ENCODE results near the gene PPIF. TPM values are rescaled to one million over a fixed set of nuclear protein-coding genes. Genes with fewer than 3 reads are reported as not detected.

The PPIF gene
- total and polyA plus RNA-seq, 2 donors = 17.4 to 39.4 TPM

DNA sequence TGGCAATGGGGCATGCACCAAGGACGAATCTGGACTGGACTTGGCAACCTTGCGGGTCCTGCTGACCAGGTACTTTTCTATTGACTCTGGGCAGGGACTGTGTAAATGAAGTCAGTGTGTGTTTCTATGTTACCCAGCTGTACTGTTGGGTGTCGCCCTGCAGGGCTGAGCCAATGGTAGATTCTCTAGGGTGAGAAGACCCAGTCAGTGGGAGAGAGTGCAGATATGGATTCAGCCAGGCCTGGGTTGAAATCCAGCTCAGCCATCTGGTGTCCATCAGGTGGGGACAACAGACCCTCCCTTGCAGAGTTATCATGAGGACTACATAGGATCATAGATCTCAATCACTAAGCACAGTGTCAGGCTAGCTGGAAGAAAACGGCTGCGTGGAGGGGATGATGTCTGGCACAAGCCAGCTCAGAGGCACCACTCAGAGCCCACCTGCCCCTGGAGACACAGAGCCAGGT is 4.9 kb upstream of the PPIF start:
- WGBS = 85% methylated on average over 5 of the region's 5 CpGs
- Histone ChIP-seq H3K4me3 (ENCODE audit: low read depth, low read length) (no peak overlapping the region), H3K36me3 (ENCODE audit: insufficient read depth) (no peaks in the 10 kb centered on the region), H3K4me1 (ENCODE audit: insufficient read depth) (no peaks in the 10 kb centered on the region), H3K27ac (ENCODE audit: low read depth) (no peak overlapping the region)
- DNase-seq (ENCODE audit: extremely low spot score) = no peak

DNA sequence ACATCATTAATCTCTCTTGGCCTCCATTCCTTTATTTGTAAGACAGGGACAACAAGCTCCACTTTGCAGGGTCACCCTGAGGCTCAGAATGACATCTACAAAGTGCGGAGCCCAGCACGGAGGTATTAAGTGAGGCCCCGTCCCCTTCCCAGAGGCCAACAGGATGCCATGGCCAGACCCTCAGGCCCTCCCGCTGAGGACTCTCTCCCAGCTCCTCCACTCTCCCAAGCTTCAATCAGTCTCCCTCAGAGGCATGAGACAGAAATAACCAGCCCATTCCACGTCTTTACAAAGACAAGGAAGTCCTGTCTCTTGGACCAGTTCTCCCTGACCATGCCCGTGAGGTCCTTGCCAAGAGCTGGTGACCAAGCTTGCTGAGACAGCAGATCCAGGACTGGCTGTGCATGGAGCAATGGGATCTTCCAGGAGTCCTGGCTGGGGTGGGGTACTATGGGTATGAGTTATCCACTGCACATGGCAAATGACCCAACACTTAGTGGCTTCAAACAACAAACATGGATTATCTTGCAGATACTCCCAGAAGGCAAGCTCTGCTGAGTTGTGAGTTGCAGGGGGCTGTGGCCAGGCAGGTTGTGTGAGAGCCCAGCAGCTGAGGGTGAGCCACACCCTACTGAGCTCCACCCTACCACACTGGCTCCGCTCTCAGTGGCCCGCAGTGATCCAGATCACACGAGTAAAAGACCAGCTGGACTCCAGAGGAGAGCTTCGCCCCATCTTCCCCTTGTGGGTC is 4.3 kb upstream of the PPIF start:
- no peak for DNase-seq (ENCODE audit: extremely low spot score)
- WGBS = 81% methylated on average over 10 of the region's 10 CpGs
- Histone ChIP-seq H3K36me3 (ENCODE audit: insufficient read depth) (no peaks in the 10 kb centered on the region), H3K4me3 (ENCODE audit: low read depth, low read length) (no peak overlapping the region), H3K27ac (ENCODE audit: low read depth) (no peak overlapping the region), H3K4me1 (ENCODE audit: insufficient read depth) (no peaks in the 10 kb centered on the region)

DNA sequence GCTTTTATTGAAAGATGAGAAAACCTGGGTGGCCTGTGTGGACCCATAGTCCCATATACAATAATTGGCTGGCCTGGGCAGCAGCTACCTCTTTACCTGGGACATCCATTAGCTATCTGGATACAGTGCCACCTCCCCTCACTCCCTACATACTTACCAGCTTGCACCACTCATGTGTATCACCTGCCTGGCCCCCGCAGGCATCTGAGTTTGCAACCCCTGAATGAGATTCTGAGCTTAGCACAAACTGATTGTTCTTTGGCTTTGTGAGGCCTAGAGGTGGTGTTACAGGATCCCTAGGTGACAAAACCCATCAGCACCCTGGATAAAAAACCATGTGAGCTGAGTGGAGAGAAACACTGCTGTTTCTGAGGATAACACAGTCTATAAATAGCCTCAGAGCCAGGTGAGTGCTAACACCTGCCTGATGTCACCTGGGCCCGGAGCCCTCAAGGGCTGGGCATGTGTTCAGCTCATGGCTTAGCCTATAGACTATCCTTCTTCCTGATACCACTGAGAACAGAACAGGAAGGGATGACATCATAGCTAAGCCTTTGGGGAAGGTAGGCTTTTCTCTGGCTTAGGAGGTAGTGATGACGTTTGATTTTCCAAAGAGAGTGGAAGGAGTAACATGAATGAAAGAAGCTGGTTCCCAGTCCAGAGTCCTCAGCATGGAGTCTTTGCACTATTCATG is 2.6 kb upstream of the PPIF start:
- Histone ChIP-seq H3K4me3 (ENCODE audit: low read depth, low read length) (no peak overlapping the region), H3K4me1 (ENCODE audit: insufficient read depth) (peaks cover 4% of the 10 kb centered on the region), H3K27ac (ENCODE audit: low read depth) (no peak overlapping the region), H3K36me3 (ENCODE audit: insufficient read depth) (no peaks in the 10 kb centered on the region)
- DNase-seq (ENCODE audit: extremely low spot score) = no peak
- 91% methylated on average over 3 of the region's 3 CpGs for WGBS

DNA sequence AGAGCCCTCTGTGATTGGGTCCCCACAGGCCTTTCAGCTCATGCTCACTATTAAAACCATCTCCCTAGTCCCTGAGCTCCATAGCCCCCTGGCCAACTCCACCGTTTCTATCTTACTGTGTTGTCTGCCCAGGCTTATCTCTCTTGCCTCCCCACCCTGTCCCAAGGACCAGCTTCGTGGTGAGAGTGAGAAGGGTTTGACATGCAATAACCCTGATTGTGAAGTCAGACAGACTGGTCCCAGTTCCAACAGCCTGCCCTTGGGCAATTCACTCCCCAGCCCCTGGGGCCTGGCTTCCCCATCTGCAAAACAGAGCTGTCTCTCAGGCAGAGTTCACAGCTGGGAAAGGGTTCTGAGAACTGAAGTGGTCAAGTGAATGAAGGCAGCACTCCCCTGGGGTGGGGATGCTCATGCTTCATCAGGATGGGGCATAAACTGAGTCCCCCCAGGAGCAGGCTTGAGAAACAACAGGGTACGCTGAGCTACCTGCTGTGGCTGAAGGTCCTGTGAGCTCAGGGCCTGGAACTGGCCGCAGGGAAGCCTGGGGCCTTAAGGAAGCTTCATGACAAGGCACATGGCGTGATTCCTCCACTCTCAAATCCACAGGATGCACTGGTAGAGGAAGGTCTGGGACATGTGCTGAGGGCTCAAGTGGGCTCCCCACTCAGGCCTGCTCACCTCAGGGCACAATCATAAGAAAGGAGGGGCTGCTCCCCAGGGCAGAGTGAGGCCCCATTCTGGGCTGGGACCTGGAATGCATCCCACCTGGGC is 1.8 kb upstream of the PPIF start:
- peaks cover 4% of the 10 kb centered on the region for H3K4me1 ChIP-seq (ENCODE audit: insufficient read depth)
- H3K4me3 ChIP-seq (ENCODE audit: low read depth, low read length) = no peak overlapping the region
- no peaks in the 10 kb centered on the region for H3K36me3 ChIP-seq (ENCODE audit: insufficient read depth)
- WGBS = 80% methylated on average over 5 of the region's 5 CpGs
- H3K27ac ChIP-seq (ENCODE audit: low read depth) = no peak overlapping the region
- no peak for DNase-seq (ENCODE audit: extremely low spot score)

DNA sequence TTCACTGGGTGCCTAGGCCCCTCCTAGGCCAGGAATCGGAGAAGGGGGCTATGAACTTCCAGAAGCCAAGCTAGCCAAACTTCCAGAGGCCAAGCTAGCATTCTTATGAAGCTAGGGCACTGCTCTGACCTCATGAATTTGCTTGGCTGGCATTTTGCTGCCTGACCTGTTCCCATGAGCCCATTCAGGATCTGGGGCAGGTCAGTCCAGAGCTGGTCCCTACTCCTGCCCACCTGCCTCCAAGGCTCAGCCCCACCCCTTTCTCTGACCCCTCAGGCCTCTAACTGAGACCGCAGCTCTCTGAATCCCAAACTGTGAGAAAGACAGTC is 1.3 kb upstream of the PPIF start:
- Histone ChIP-seq H3K4me1 (ENCODE audit: insufficient read depth) (peaks cover 4% of the 10 kb centered on the region), H3K27ac (ENCODE audit: low read depth) (no peak overlapping the region), H3K4me3 (ENCODE audit: low read depth, low read length) (no peak overlapping the region), H3K36me3 (ENCODE audit: insufficient read depth) (no peaks in the 10 kb centered on the region)
- whole genome bisulfite sequencing = 91% methylated on average over 2 of the region's 2 CpGs
- DNase-seq (ENCODE audit: extremely low spot score) = no peak

DNA sequence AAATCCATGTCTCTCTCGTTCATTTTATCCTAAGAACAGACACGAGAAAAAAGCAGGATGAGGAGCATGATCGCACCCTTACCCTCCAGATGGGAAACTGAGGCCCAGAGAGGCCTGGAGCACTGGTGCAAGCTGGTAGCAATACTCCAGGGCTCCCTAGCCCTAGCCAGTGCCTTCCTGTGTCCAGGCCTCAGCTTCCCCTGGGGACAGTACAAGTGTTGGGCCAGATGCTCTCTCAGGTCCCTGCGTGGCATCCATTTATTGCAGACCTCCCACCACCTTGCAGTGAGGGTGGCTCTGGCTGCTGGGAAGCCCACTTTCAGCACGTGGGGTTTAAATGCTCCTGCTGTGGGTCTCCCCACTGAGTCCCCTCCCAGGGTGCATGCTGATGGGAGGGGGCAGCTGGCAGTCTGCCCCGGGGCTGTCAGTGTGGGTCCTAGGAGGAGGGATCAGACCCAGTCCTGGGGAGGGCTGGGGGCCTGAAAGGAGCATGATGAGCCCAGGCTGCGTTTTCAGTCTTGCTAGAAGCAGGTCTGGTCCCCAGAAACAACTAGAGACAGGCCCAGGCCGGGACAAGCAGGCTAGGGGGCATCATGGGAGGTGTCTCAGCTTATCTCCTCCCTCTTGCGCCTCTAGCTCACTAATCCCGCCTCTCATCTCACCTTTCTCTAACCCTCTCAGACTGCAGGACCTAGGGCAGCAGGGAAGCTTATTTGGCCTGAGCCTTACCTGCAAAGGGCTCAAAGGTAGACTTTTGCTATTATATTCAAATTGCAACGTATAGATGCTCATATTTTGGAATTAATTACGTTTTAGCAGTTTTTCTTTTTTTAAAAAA is 662 bp upstream of the PPIF start:
- Histone ChIP-seq H3K4me3 (ENCODE audit: low read depth, low read length) (no peak overlapping the region), H3K27ac (ENCODE audit: low read depth) (no peak overlapping the region), H3K36me3 (ENCODE audit: insufficient read depth) (no peaks in the 10 kb centered on the region), H3K4me1 (ENCODE audit: insufficient read depth) (peaks cover 4% of the 10 kb centered on the region)
- no peak for DNase-seq (ENCODE audit: extremely low spot score)
- WGBS = 56% methylated on average over 12 of the region's 12 CpGs

DNA sequence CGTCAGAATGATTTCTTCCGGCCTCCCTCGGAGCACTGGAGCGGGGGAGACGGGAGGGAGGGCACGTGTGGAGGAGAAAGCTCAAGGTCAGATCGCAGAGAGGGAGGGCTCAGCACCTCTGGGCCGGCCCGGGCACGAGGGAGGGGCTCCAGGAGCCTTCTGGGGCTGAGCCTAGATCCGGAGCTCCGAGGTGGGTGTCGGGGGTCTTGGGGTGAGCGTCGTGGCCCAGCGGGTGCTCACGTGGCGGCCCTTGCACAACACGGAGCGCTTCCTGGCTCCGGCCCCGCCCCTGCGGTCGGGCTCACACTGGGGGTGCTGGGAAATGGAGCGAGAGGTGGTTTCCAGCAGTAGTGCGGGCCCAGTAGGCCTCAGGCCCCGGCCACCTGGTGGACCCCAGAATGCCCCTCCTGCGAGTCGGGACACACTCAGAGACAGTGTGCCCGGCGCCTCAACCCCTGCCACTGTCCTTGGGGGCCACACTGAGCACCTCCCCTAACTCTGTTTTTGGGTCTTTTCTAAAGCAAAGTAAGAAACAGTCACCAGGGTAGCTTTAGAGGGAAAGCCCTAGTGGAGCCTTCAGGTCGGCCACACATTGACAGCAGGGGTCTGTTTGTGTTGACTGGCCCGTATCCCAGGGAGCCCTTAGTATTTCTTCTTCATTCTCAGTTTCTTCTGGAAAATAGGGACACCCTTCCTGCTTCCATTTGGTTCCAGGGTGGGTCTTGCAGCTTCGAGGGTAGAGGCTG is 798 bp downstream of the PPIF start:
- WGBS = 6% methylated on average over 34 of the region's 34 CpGs
- no peak for DNase-seq (ENCODE audit: extremely low spot score)
- H3K4me1 ChIP-seq (ENCODE audit: insufficient read depth) = peaks cover 4% of the 10 kb centered on the region

DNA sequence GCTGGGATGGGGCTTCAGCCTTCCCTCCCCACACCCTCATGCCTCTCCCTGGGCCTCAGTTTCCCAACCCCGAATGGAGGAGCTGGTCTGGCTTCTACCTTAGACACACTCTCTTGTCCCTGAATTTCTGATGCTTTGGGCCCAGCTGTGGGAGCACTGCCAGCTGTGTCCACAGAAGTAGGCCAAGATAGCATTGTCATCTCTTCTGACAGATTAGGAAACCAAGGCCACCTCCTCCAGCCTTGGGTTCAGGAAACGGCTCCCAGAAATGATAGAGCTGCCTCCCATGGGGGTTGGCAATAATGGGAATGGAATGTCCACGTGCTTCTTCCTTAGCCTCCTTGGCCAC is 1.3 kb downstream of the PPIF start:
- no peak for DNase-seq (ENCODE audit: extremely low spot score)
- H3K27ac ChIP-seq (ENCODE audit: low read depth) = no peak overlapping the region
- 74% methylated on average over 3 of the region's 3 CpGs for WGBS
- peaks cover 4% of the 10 kb centered on the region for H3K4me1 ChIP-seq (ENCODE audit: insufficient read depth)
- peak overlapping the region; percentile 76 for H3K4me3 ChIP-seq (ENCODE audit: low read depth, low read length)
- no peaks in the 10 kb centered on the region for H3K36me3 ChIP-seq (ENCODE audit: insufficient read depth)

More for the DNA sequence above, 798 bp downstream of the PPIF start:
- Histone ChIP-seq H3K36me3 (ENCODE audit: insufficient read depth) (no peaks in the 10 kb centered on the region), H3K4me3 (ENCODE audit: low read depth, low read length) (peak overlapping the region; percentile 76), H3K27ac (ENCODE audit: low read depth) (peak overlapping the region; percentile 79)

DNA sequence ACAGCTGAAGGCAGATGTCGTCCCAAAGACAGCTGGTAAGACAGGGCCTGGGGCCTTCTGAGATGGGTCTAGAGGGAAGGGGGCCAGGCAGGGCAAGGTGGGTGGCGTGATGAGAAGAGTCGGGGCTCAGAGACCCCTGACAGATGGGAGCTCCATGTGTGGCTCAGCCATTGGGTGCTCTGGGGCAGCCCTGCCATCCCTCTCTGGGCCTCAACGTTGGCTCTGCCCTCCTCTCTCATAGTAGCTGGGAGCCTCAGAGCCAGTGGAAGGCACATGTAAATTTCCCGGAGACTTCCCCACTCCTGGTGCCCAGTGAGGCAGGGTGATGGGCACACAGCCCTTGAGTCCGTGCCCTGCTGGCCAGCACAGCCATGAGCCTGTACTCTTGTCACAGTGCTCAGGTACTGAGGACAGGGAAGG is 1.8 kb downstream of the PPIF start:
- Histone ChIP-seq H3K36me3 (ENCODE audit: insufficient read depth) (no peaks in the 10 kb centered on the region), H3K4me1 (ENCODE audit: insufficient read depth) (peaks cover 4% of the 10 kb centered on the region), H3K27ac (ENCODE audit: low read depth) (no peak overlapping the region), H3K4me3 (ENCODE audit: low read depth, low read length) (no peak overlapping the region)
- WGBS = 79% methylated on average over 6 of the region's 6 CpGs
- no peak for DNase-seq (ENCODE audit: extremely low spot score)

DNA sequence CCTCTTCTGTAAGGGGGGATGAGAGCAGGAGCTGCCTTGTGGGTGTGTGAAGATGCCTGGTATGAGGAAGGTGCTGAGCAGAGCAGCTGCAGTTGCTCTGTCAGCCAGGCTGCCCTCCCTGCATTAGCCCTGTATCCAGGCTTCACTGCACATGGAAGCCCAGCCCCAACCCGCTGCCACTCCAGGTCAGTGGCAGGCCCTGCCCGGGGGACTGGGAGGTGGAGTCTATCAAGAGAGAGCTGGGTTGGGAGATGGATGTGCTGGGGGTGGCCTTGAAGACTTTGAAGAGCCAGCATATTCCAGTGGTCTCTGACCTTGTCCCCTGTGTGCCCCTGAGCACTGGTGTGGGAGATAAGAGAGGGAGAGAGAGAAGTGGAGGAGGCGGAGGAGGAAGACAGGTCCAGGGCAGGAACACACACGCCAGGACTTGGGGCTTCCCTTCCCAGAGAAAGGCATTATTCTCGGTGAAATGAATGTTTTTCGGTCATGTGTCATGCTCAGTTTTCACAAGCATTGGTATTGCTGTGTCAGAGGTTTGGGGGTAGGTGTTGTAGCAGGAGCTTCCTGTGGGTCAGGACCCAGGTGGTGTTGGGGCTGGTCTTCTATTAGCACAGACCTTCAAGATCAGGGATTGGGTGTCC is 2.6 kb downstream of the PPIF start:
- WGBS = 84% methylated on average over 6 of the region's 6 CpGs
- Histone ChIP-seq H3K36me3 (ENCODE audit: insufficient read depth) (peaks cover 1% of the 10 kb centered on the region), H3K4me3 (ENCODE audit: low read depth, low read length) (no peak overlapping the region), H3K4me1 (ENCODE audit: insufficient read depth) (peaks cover 4% of the 10 kb centered on the region), H3K27ac (ENCODE audit: low read depth) (no peak overlapping the region)
- DNase-seq (ENCODE audit: extremely low spot score) = no peak

DNA sequence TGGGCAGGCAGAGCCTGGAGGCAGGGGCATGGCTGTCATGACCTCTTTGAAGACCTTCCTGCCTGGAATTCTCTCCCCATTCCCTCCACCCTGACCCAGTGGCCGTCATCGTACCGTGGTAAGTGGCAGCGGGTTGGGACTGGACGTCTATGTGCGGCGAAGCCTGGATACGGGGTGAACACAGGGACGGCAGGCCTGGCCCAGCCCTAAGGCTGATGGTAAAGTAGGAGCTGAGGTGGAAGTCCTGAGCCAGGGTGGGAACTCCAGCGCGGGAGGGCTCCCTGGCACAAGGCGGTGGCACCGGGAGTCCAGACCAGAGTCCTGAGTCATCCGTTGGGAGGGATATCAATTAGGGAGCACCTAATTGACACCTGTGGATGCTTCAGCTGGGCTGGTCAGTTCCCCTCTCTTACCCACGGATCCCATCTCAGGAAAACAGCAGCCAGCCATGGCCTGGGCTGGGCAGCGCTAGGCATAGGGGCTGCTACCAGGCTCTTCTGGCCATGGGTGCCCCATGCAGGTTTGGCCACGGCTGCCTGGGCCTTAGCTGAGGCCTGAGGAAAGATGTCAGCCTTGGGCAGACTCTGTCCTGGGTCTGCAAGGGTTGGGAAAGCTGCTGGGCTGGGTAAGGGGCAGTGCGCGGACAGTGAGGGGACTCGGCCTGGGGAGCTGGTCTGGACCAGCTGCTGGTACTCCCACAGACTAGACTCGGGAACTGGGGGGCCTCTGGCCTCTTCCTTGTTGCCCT is 3.3 kb downstream of the PPIF start:
- Histone ChIP-seq H3K4me1 (ENCODE audit: insufficient read depth) (peaks cover 4% of the 10 kb centered on the region), H3K36me3 (ENCODE audit: insufficient read depth) (peaks cover 1% of the 10 kb centered on the region), H3K27ac (ENCODE audit: low read depth) (no peak overlapping the region), H3K4me3 (ENCODE audit: low read depth, low read length) (no peak overlapping the region)
- DNase-seq (ENCODE audit: extremely low spot score) = no peak
- WGBS = 92% methylated on average over 21 of the region's 21 CpGs

DNA sequence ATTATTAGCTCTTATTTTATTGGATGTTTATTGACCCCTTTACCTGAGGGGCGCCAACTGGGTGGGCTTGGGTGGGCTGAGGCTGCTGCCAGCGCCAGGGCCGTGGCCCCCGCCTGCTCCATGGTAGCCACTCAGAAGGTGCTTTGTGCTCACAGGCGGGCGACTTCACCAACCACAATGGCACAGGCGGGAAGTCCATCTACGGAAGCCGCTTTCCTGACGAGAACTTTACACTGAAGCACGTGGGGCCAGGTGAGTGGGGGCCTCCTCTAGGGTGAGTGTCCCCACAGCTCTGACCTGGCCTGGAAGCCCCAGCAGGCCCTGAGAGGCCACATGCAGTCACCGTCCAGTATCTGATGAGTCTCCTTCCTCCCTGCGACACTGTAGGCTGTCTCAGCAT is 4.1 kb downstream of the PPIF start:
- H3K4me3 ChIP-seq (ENCODE audit: low read depth, low read length) = no peak overlapping the region
- 94% methylated on average over 13 of the region's 13 CpGs for WGBS
- H3K4me1 ChIP-seq (ENCODE audit: insufficient read depth) = peaks cover 4% of the 10 kb centered on the region
- DNase-seq (ENCODE audit: extremely low spot score) = no peak
- peaks cover 1% of the 10 kb centered on the region for H3K36me3 ChIP-seq (ENCODE audit: insufficient read depth)
- H3K27ac ChIP-seq (ENCODE audit: low read depth) = no peak overlapping the region

All from urinary bladder (tissue), 4 donors.